A549 (cell line): ENCODE data around the gene PPM1L. TPM values are rescaled to one million over a fixed set of nuclear protein-coding genes. Genes with fewer than 3 reads are reported as not detected.

Source experiments
- ATAC-seq, 2 experiments: fragments of 200-7000 bp in 1 of 2; fragments of >200 bp in 1 of 2; cut with Nextera tagmentation in 1 of 2; cut with Tn5 transposase in 1 of 2; 3 replicates each; pipeline versions ENCODE4 v1.8.0 to v1.9.1; 2018 to 2020; ENCODE audit warnings: mild to moderate bottlenecking in 1 of 2, moderate library complexity in 1 of 2
- CTCF ChIA-PET: fragments of 300-600 bp; sonication (Branson Sonifier 250); formaldehyde crosslinking; extraction: SDS; loops from one replicate; lab custom pipeline; 2021; ENCODE audit warnings: antibody characterized with exemption, inconsistent platforms; lab: Yijun Ruan, JAX
- POLR2A ChIA-PET: fragments of 350-600 bp; formaldehyde crosslinking; extraction: SDS; loops from one replicate; lab custom pipeline; 2021; ENCODE audit warnings: antibody characterized with exemption, inconsistent platforms; lab: Yijun Ruan, JAX
- DNase-seq, 2 experiments: peaks; one replicate each; pipeline versions ENCODE4 v3.0.0 to v3.0.0-alpha.2; 2011 to 2016; ENCODE audit warnings: low read depth in 1 of 2, low spot score in 1 of 2
- FAIRE-seq: peaks from 2 replicates; lab custom pipeline; 2011; peaks lifted over from hg19 to GRCh38; lab: Jason Lieb, UNC
- H3K27ac ChIP-seq, 2 experiments: fragments of >200 bp; sonication (Bioruptor Twin); formaldehyde crosslinking; 3 replicates each; pipeline ENCODE4 v1.5.1; 2016 to 2017
- H3K4me1 ChIP-seq: fragments of >200 bp; sonication (Bioruptor Twin); formaldehyde crosslinking; 3 replicates; pipeline ENCODE4 v1.6.1; 2016
- H3K4me2 ChIP-seq: fragments of >200 bp; sonication (Bioruptor Twin); formaldehyde crosslinking; 3 replicates; pipeline ENCODE4 v1.6.1; 2016
- H3K4me3 ChIP-seq: fragments of >200 bp; sonication (Bioruptor Twin); formaldehyde crosslinking; 3 replicates; pipeline ENCODE4 v1.5.1; 2016
- H3K9me3 ChIP-seq: fragments of >200 bp; sonication (Bioruptor Twin); formaldehyde crosslinking; 3 replicates; pipeline ENCODE4 v1.6.1; 2016
- BHLHE40 ChIP-seq: IDR thresholded peaks from 2 replicates; pipeline ENCODE4 v1.6.1; 2012; ENCODE audit warnings: low read depth, low read length, inconsistent platforms
- CEBPB ChIP-seq, 2 experiments: fragments of >200 bp in 1 of 2; sonication (Bioruptor Twin) in 1 of 2; formaldehyde crosslinking in 1 of 2; IDR thresholded peaks; 2 replicates each; pipeline ENCODE4 v1.6.1; 2012 to 2016
- CHD4 ChIP-seq: fragments of 200-600 bp; sonication (generic); IDR thresholded peaks from 2 replicates; pipeline ENCODE4 v1.6.1; 2016; ENCODE audit warnings: antibody characterized with exemption, mild to moderate bottlenecking, borderline replicate concordance
- EHF ChIP-seq: fragments of 250-450 bp; sonication (Bioruptor Pico); IDR thresholded peaks from 2 replicates; pipeline ENCODE4 v1.5.0; 2020; ENCODE audit warnings: mild to moderate bottlenecking
- FOSB ChIP-seq: fragments of 250-450 bp; sonication (Bioruptor Pico); IDR thresholded peaks from 2 replicates; pipeline ENCODE4 v1.5.0; 2020; ENCODE audit warnings: mild to moderate bottlenecking, moderate library complexity
- HDAC2 ChIP-seq: fragments of 200-600 bp; sonication (generic); IDR thresholded peaks from 2 replicates; pipeline ENCODE4 v1.6.1; 2016
- HOXA7 ChIP-seq: fragments of 250-450 bp; sonication (Bioruptor Pico); IDR thresholded peaks from 2 replicates; pipeline ENCODE4 v1.5.0; 2020; ENCODE audit warnings: mild to moderate bottlenecking, moderate library complexity
- JUN ChIP-seq, 2 experiments: fragments of >200 bp; sonication (Bioruptor Twin); formaldehyde crosslinking; IDR thresholded peaks; 2 replicates in 1 of 2; 3 replicates in 1 of 2; pipeline ENCODE4 v1.6.1; 2016 to 2017
- JUNB ChIP-seq: fragments of >200 bp; sonication (Bioruptor Twin); formaldehyde crosslinking; IDR thresholded peaks from 2 replicates; pipeline ENCODE4 v1.6.1; 2016
- KDM1A ChIP-seq: fragments of 200-600 bp; sonication (generic); IDR thresholded peaks from 2 replicates; pipeline ENCODE4 v1.6.1; 2016; ENCODE audit warnings: low read depth, mild to moderate bottlenecking
- KDM5A ChIP-seq: fragments of 200-600 bp; sonication (generic); IDR thresholded peaks from 2 replicates; pipeline ENCODE4 v1.6.1; 2016; ENCODE audit warnings: antibody characterized with exemption, mild to moderate bottlenecking
- MAZ ChIP-seq: fragments of 150-350 bp; IDR thresholded peaks from 2 replicates; pipeline ENCODE4 v1.6.1; 2014; ENCODE audit warnings: antibody characterized with exemption, low read depth, low read length, borderline replicate concordance
- NFE2L2 ChIP-seq: fragments of 150-350 bp; conservative IDR thresholded peaks from 2 replicates; pipeline ENCODE4 v1.6.1; 2014; ENCODE audit warnings: low read length
- PHF8 ChIP-seq: fragments of 200-600 bp; sonication (generic); IDR thresholded peaks from 2 replicates; pipeline ENCODE4 v1.6.1; 2016; ENCODE audit warnings: low read depth, mild to moderate bottlenecking, antibody characterized with exemption, moderate library complexity, borderline replicate concordance
- POLR2AphosphoS2 ChIP-seq: conservative IDR thresholded peaks from 2 replicates; pipeline ENCODE4 v1.6.1; 2012; ENCODE audit warnings: low read length, improper control_type of control experiment, inconsistent platforms
- RFX5 ChIP-seq: fragments of 450-650 bp; IDR thresholded peaks from 2 replicates; pipeline ENCODE4 v1.7.1; 2014; ENCODE audit warnings: antibody characterized with exemption, mild to moderate bottlenecking, moderate library complexity
- RNF2 ChIP-seq: fragments of 200-600 bp; sonication (generic); IDR thresholded peaks from 2 replicates; pipeline ENCODE4 v1.6.1; 2016; ENCODE audit warnings: low read depth, mild to moderate bottlenecking, antibody characterized with exemption, moderate library complexity, borderline replicate concordance
- TFCP2L1 ChIP-seq: fragments of 250-450 bp; sonication (Bioruptor Pico); IDR thresholded peaks from 2 replicates; pipeline ENCODE4 v1.5.0; 2021; ENCODE audit warnings: mild to moderate bottlenecking
- ZC3H11A ChIP-seq: fragments of 450-650 bp; IDR thresholded peaks from 2 replicates; pipeline ENCODE4 v1.6.1; 2014; ENCODE audit warnings: antibody characterized with exemption, mild to moderate bottlenecking
- ZFP36 ChIP-seq: fragments of 450-650 bp; IDR thresholded peaks from 2 replicates; pipeline ENCODE4 v1.6.1; 2014; ENCODE audit warnings: borderline replicate concordance; ENCODE audit not compliant: partially characterized antibody
- ZNF302 ChIP-seq: fragments of 250-450 bp; sonication (Bioruptor Pico); IDR thresholded peaks from 2 replicates; pipeline ENCODE4 v1.9.0; 2021; ENCODE audit warnings: inconsistent platforms, mild to moderate bottlenecking, moderate library complexity
- ZSCAN20 ChIP-seq: fragments of 250-450 bp; sonication (Bioruptor Pico); IDR thresholded peaks from 2 replicates; pipeline ENCODE4 v1.8.0; 2022; ENCODE audit warnings: mild to moderate bottlenecking, moderate library complexity
- WGBS: methylation state at CpG from one replicate; pipeline ENCODE4 v1.1.6; 2017; ENCODE audit errors: missing lambda C conversion rate; 5-methylcytosine and 5-hydroxymethylcytosine counted together
- polyA plus RNA-seq, 4 experiments: library from polyadenylated mRNA; depleted of rRNA in 3 of 4; stranded (reverse); fragments of >200 nt; fragmentation: RNase III in 1 of 4; extraction: RNeasy Plus Mini Kit Qiagen cat#74134 plus additional on column Dnase treatment in 1 of 4; gene quantifications; 2 replicates in 3 of 4; 3 replicates in 1 of 4; pipeline ENCODE4 v1.2.3, GENCODE V29; 2011 to 2017
- TF ChIP-seq, protein P1 (sequence below): fragments of 250-450 bp; sonication (Bioruptor Pico); IDR thresholded peaks from 2 replicates; pipeline ENCODE4 v1.5.0; 2020; ENCODE audit warnings: low read depth, mild to moderate bottlenecking, moderate library complexity
- TF ChIP-seq, protein P2 (sequence below): fragments of 150-350 bp; IDR thresholded peaks from 2 replicates; pipeline ENCODE4 v1.6.1; 2014; ENCODE audit warnings: low read depth, mild to moderate bottlenecking, low read length
- TF ChIP-seq, protein P3 (sequence below): IDR thresholded peaks from 2 replicates; pipeline ENCODE4 v1.6.1; 2012
- TF ChIP-seq, protein P4 (sequence below): fragments of 200-600 bp; sonication (generic); IDR thresholded peaks from 2 replicates; pipeline ENCODE4 v1.6.1; 2016; ENCODE audit warnings: antibody characterized with exemption, mild to moderate bottlenecking, moderate library complexity

The PPM1L gene
- polyA plus RNA-seq, 2 of the 4 experiments (the other 2 are of a cell fraction), result 0.27 to 0.45 TPM

DNA sequence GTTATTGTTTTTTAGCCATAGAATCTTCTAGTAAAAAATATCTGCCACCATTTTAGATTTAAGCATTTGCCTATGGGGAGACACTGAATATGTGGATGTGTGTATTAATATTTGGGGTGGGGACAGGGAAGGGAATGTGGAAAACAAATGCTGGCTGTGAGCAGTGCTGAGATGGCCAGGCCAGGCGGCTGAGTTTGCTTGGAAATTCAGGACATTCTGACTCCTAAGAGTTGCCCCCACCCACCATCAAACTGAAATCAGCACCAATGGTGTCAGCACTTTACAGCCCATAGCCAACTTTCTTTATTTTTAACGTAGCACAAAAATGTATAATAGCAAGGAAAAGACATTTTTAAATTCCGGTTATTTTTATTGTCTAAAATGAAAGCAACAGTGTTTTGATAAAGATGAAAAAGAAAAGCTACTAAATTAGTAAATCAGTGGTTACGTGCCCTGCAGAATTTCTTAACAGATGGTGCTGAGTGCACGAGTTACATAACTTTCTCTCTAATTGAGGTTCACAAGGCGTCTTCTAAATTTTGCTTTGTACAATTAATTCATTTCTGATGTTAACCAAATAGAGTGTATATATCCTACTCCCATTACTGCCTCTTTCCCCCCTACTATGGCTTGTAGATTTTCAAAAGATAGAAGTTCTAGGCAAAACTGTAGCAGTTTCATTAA is 315.1 kb downstream of the PPM1L start (continued):
- TF ChIP-seq ZFP36, result no peak

DNA sequence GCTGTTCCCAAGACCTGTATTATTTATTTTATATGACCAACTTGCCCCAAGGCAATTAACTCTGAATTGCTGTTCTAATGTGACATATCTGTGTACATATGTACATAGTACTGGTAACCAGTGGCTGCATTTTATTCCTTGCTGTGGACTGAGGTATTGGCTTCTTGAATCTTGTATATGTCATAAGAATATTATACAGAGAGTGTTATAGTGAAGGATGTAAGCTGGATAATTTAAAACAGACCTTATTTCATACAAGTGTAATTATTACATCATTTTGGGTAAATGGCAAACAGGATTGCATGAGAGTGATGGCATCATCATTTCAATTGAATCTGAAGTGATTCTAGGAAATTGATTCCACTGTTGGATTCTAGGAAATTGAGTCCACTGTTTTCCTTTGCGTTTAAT is 316.2 kb downstream of the PPM1L start:
- H3K4me1 ChIP-seq, result no peaks in the 10 kb centered on the region
- no peaks in the 10 kb centered on the region for H3K9me3 ChIP-seq
- H3K4me3 ChIP-seq, result no peak overlapping the region
- ChIA-PET CTCF (no interaction called here), POLR2A (no interaction called here)
- TF ChIP-seq HOXA7 (CRISPR knock-in tag) (no peak), FOSB (CRISPR knock-in tag) (no peak), KDM1A (no peak), RNF2 (no peak), ZSCAN20 (CRISPR knock-in tag) (no peak), BHLHE40 (no peak), PHF8 (no peak), ZNF302 (no peak)
- TF ChIP-seq, protein P1, sequence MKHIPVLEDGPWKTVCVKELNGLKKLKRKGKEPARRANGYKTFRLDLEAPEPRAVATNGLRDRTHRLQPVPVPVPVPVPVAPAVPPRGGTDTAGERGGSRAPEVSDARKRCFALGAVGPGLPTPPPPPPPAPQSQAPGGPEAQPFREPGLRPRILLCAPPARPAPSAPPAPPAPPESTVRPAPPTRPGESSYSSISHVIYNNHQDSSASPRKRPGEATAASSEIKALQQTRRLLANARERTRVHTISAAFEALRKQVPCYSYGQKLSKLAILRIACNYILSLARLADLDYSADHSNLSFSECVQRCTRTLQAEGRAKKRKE, result no peak
- TF ChIP-seq, protein P2, sequence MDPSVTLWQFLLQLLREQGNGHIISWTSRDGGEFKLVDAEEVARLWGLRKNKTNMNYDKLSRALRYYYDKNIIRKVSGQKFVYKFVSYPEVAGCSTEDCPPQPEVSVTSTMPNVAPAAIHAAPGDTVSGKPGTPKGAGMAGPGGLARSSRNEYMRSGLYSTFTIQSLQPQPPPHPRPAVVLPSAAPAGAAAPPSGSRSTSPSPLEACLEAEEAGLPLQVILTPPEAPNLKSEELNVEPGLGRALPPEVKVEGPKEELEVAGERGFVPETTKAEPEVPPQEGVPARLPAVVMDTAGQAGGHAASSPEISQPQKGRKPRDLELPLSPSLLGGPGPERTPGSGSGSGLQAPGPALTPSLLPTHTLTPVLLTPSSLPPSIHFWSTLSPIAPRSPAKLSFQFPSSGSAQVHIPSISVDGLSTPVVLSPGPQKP, result no peak
- DNase-seq (no peak), FAIRE-seq (no peak), ATAC-seq (no peak)
- 66% methylated on average over 1 of the region's 1 CpG for WGBS
- no peak overlapping the region for H3K4me2 ChIP-seq
- no peak overlapping the region for H3K27ac ChIP-seq

DNA sequence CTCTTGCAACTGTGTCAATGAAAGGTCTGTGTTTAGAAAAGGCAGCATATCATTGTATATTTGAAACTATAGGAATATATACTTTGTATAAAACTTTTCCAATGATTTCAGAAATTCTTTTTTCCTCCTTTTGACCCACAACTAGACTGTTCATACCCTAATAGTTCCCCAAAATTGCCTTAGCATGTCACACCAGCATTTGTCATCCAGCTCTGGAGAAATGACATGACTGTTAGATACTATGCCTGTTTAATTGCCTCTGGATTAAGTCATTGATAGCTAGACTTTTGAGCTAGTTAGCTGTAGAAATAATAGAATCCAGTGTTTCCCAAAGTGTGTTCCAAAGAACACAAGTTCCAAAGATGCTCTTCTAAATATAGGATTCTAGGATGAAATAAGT is 316.7 kb downstream of the PPM1L start:
- H3K4me2 ChIP-seq, result no peak overlapping the region
- no peak for ATAC-seq
- DNase-seq, result no peak
- H3K27ac ChIP-seq, result no peak overlapping the region
- H3K9me3 ChIP-seq, result no peaks in the 10 kb centered on the region
- TF ChIP-seq TFCP2L1 (no peak), KDM5A (no peak), EHF (CRISPR knock-in tag) (no peak), RFX5 (no peak), JUNB (no peak), POLR2AphosphoS2 (no peak), CHD4 (no peak)
- CTCF ChIA-PET, result no interaction called here
- FAIRE-seq, result no peak
- H3K4me1 ChIP-seq, result no peaks in the 10 kb centered on the region
- POLR2A ChIA-PET, result no interaction called here
- no peak overlapping the region for H3K4me3 ChIP-seq

DNA sequence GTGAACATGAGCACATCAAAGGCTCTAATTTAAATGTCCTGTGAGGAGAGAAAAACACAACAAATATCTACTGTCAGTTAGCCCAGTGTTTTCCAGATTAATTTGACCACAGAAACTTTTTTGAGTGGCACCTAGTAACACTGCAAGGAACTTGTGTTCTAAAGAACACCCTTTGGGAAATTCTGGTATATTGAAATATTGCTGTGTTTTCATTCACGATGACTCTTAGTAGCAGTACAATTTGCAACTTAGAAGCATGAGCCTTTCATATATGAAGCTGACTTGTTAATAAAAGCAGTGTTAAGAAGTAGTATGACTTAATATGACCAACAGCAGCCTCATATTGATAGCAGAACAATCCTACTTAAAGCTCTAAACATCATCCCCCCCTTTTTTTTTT is 317.1 kb downstream of the PPM1L start:
- Histone ChIP-seq H3K4me2 (no peak overlapping the region), H3K27ac (no peak overlapping the region), H3K4me3 (no peak overlapping the region), H3K9me3 (no peaks in the 10 kb centered on the region), H3K4me1 (no peaks in the 10 kb centered on the region)
- POLR2A ChIA-PET, result no interaction called here
- DNase-seq (no peak), ATAC-seq (no peak), FAIRE-seq (no peak)
- CTCF ChIA-PET, result no interaction called here
- WGBS, result 84% methylated on average over 1 of the region's 1 CpG
- TF ChIP-seq MAZ (no peak), JUN (IDR thresholded peaks at IDR 0.05) (no peak), ZSCAN20 (CRISPR knock-in tag) (no peak), ZC3H11A (no peak), CEBPB (IDR thresholded peaks at IDR 0.05) (no peak), EHF (CRISPR knock-in tag) (no peak), NFE2L2 (no peak), RFX5 (no peak), BHLHE40 (no peak), RNF2 (no peak), HDAC2 (no peak), CHD4 (no peak), HOXA7 (CRISPR knock-in tag) (no peak), POLR2AphosphoS2 (no peak)
- TF ChIP-seq, protein P3, sequence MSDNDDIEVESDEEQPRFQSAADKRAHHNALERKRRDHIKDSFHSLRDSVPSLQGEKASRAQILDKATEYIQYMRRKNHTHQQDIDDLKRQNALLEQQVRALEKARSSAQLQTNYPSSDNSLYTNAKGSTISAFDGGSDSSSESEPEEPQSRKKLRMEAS, result no peak
- TF ChIP-seq, protein P1, result no peak
- TF ChIP-seq, protein P4, sequence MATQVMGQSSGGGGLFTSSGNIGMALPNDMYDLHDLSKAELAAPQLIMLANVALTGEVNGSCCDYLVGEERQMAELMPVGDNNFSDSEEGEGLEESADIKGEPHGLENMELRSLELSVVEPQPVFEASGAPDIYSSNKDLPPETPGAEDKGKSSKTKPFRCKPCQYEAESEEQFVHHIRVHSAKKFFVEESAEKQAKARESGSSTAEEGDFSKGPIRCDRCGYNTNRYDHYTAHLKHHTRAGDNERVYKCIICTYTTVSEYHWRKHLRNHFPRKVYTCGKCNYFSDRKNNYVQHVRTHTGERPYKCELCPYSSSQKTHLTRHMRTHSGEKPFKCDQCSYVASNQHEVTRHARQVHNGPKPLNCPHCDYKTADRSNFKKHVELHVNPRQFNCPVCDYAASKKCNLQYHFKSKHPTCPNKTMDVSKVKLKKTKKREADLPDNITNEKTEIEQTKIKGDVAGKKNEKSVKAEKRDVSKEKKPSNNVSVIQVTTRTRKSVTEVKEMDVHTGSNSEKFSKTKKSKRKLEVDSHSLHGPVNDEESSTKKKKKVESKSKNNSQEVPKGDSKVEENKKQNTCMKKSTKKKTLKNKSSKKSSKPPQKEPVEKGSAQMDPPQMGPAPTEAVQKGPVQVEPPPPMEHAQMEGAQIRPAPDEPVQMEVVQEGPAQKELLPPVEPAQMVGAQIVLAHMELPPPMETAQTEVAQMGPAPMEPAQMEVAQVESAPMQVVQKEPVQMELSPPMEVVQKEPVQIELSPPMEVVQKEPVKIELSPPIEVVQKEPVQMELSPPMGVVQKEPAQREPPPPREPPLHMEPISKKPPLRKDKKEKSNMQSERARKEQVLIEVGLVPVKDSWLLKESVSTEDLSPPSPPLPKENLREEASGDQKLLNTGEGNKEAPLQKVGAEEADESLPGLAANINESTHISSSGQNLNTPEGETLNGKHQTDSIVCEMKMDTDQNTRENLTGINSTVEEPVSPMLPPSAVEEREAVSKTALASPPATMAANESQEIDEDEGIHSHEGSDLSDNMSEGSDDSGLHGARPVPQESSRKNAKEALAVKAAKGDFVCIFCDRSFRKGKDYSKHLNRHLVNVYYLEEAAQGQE, result no peak
